ENCODE measurements around the gene PFAS. TPM values are rescaled to one million over a fixed set of nuclear protein-coding genes. Genes with fewer than 3 reads are reported as not detected.
A peak's percentile ranks its signal among the peaks of the same experiment; 100 is the strongest.
"Not testable (repeated sequence)": the region's sequence is repeated elsewhere in the genome, so short reads cannot be mapped to it uniquely, and the experiment has no call there.

The PFAS gene, protein sequence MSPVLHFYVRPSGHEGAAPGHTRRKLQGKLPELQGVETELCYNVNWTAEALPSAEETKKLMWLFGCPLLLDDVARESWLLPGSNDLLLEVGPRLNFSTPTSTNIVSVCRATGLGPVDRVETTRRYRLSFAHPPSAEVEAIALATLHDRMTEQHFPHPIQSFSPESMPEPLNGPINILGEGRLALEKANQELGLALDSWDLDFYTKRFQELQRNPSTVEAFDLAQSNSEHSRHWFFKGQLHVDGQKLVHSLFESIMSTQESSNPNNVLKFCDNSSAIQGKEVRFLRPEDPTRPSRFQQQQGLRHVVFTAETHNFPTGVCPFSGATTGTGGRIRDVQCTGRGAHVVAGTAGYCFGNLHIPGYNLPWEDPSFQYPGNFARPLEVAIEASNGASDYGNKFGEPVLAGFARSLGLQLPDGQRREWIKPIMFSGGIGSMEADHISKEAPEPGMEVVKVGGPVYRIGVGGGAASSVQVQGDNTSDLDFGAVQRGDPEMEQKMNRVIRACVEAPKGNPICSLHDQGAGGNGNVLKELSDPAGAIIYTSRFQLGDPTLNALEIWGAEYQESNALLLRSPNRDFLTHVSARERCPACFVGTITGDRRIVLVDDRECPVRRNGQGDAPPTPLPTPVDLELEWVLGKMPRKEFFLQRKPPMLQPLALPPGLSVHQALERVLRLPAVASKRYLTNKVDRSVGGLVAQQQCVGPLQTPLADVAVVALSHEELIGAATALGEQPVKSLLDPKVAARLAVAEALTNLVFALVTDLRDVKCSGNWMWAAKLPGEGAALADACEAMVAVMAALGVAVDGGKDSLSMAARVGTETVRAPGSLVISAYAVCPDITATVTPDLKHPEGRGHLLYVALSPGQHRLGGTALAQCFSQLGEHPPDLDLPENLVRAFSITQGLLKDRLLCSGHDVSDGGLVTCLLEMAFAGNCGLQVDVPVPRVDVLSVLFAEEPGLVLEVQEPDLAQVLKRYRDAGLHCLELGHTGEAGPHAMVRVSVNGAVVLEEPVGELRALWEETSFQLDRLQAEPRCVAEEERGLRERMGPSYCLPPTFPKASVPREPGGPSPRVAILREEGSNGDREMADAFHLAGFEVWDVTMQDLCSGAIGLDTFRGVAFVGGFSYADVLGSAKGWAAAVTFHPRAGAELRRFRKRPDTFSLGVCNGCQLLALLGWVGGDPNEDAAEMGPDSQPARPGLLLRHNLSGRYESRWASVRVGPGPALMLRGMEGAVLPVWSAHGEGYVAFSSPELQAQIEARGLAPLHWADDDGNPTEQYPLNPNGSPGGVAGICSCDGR (N-terminal part only)
- total RNA-seq, result 18.7 and 34.3 TPM in 2 replicates

DNA sequence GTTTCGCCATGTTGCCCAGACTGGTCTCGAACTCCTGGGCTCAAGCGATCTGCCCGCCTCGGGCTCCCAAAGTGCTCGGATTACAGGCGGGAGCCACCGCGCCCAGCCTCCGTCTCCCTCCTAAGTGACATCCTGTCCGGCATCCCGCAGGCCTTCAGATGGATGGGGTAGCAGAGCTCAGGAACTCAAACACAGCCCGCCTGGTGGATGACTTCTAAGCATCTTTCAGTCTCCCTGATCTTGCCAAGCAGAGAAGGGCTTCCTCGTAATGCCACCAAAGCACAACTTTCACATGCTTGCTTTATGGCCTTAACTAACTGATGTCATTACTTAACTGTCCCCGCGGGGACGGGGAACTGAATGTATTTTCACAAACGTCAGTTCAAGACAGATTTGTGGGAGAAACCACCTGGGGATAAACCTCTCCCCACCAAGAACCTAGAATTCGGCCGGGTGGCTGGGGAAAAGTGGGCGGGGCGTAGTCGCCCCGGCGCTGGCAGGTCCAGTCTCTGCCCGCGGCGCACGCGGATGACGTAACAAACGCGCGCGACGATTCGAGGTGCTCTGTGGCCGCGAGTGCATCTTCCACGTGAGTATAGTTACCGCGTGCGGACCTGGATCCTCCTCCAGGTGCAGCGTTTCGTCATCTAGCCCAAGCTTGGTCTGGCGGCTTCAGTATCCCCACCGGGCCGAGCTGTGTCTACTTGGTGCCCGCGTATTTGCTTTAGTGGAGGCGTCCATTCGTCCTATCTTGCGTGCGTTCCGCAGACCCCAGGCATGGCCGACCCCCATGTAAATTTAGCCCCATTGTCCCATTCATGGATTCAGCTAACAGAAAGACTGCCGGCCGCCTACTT lies at the start of gene PFAS:
PFAS (plus strand) TSS at position 539 of the 857 bp plus-strand sequence. CDS start 4,649 bp downstream, outside the sequence.
- peak; percentile 45 for DNase-seq (ENCODE audit: extremely low read depth, low read depth, low spot score)

DNA sequence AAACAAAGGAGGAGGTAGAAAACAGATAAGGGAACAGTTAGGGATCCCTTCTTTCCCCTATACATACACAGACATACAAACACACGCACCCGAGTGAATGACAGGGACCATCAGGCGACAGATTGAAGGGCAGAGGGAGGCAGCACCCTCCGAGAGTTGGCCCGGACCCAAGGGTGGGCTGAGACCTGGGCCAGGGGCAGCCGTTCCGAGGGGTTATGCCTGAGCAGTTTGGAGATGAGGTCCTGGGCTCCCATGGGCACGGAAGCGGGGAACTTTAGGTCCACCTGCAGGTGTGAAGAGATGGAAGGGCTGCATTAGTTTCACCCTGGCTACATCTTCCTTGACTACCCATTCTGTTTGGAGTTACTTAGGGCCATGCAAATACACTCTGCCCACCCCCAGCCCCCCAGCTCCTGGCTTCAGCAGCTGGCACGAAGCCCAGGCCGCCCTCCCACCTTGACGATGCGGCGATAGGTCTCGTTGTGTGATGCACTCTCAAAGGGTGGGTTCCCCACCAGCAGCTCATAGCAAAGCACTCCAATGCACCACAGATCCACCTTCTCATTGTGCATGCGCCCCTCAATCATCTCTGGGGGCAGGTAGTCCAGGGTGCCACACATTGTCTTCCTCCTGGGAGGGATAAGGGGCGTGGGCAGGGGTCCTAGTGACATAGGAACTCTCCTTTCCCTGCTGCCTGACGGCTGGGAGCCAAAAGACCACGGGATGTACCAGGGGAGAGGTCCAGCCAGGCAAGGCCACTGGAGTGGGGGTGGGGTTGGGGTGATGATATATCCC lies 44.1 kb upstream of the PFAS start:
- DNase-seq (ENCODE audit: extremely low read depth, low read depth, low spot score), result no peak

DNA sequence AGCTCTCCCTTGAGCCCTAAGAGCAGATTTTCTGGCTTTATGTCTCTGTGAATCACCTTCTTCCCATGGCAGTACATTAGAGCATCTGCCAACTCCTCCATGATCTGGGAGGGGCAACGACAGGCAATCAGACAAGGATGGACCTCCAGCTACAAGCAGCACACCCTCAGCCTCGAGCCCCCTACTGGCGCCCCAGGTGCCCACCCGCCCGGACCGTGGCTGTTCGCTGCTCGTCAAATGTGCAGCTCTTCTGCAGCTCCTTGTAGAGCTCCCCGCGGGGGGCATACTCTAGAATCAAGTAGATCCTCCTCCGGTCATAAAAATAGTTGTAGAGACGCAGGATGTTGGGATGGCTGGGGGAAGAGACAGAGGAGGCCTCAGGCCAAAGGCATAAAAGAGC lies 42.6 kb upstream of the PFAS start:
- no peak for DNase-seq (ENCODE audit: extremely low read depth, low read depth, low spot score)

DNA sequence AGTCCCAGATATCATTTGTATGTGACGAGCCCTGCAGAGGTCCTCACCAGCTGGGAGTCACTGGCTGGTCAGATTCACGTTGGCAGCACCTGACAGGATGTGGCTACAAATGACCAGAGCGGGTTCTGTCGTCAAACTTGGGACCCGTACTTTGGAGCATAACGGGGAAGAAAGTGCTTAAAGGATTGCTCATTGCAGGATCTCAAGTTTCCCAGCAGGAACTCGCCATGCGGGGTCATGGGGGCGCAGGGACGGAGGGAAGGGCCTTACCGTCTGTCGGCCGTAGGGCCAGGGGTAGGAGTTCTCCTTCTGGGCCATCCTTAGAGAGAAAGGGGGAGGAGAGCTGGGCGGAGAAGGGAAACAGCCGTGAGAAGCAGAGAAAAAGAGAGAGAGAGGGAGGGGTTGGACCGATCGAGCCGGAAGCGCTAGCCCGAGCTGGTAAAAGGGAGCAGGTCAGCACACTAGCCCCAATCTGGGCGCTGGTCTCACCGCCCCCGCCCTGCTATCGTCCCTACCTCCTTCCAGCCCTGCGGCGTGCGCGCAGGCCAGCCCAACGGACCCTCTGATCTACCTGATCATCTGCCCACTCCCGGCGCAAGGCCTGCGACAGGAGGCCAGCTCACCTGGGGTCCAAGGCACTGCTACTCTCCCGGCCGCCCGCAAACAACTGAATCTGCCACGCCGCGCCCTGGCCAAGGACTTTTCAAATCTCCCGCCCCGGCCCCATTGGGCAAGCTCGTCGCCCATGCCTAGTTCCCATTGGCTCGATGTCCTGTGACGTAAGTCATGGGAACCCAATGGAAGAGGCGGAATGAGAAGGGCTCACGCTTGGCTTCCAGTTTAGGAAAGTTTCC lies 39.0 kb upstream of the PFAS start, which contains the start of gene AURKB:
AURKB (minus strand) TSS at position 669 of the 854 bp plus-strand sequence; CDS start at position 318, 351 bp downstream.
- peak; percentile 91 for DNase-seq (ENCODE audit: extremely low read depth, low read depth, low spot score)

DNA sequence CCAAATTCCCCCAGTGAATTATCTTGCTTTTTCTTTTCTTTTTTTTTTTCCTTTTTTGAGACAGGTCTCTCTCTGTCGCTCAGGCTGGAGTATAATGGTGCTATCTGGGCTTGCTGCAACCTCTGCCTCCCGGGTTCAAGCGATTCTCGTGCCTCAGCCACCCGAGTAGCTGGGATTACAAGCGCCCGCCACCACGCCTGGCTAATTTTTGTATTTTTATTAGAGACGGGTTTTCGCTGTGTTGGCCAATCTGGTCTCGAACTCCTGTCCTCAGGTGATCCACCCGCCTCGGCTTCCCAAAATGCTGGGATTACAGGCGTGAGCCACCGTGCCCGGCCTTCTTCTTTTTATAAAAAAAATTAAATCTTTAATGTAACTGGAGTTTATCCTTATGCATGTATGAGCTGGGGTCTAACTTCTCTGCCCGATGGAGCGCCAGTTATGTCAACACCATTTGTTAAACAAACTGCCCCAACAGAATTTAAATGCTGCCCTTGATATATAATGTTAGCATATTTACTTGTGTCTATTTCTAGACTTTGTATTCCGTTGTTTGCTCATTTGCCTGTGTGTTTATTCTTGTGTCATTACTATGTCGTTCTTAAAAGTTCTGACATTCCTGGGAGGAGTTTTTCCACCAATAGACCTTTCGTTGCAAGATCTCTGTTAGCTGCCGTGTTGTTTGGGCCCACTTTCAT lies 38.2 kb upstream of the PFAS start:
- DNase-seq (ENCODE audit: extremely low read depth, low read depth, low spot score), result no peak

DNA sequence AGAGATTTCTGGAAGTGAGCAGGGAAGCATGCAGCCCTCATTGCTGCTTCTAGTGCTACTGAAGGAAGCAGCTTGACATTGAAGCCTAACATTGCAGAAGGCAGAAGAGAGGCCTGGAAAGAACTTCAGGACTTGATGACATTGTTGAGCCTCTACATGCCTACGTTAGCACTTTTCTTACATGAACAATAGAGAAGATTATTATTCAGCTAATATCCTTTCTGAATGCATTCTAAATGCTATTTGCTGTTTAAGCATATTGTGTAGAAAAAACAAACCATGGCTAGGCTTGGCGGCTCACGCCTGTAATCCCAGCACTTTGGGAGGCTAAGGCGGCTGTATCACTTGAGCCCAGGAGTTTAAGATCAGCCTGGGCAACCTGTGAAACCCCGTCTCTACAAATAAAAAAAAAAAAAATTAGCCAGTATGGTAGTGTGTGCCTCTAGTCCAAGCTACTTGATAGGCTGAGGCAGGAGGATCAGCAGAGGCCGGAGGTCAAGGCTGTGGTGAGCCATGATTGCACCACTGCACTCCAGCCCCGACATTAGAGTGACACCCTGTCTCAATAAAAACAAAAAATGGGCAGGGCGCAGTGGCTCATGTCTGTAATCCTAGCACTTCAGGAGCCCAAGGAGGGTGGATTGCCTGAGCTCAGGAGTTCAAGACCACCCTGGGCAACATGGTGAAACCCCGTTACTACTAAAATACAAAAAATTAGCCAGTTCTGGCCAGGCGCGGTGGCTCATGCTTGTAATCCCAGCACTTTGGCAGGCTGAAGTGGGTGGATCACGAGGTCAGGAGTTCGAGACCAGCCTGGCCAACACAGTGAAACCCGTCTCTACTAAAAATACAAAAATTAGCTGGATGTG lies 36.5 kb upstream of the PFAS start:
- DNase-seq (ENCODE audit: extremely low read depth, low read depth, low spot score), result no peak

DNA sequence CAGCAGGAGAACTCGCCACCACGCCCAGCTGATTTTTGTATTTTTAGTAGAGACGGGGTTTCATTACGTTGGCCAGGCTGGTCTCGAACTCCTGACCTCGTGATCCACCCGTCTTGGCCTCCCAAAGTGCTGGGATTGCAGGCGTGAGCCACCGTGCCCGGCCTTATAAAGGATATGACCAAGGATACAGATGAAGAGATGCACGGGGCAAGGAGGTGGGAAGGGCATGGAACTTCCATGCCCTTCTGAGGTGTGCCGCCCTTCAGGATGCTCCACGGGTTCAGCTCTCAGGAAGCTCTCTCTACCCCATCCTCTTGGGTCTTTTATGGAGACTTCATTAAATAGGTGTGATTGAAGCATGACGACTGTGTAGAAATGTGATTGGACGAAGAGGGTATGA lies 35.1 kb upstream of the PFAS start:
- DNase-seq (ENCODE audit: extremely low read depth, low read depth, low spot score), result not testable (repeated sequence)

DNA sequence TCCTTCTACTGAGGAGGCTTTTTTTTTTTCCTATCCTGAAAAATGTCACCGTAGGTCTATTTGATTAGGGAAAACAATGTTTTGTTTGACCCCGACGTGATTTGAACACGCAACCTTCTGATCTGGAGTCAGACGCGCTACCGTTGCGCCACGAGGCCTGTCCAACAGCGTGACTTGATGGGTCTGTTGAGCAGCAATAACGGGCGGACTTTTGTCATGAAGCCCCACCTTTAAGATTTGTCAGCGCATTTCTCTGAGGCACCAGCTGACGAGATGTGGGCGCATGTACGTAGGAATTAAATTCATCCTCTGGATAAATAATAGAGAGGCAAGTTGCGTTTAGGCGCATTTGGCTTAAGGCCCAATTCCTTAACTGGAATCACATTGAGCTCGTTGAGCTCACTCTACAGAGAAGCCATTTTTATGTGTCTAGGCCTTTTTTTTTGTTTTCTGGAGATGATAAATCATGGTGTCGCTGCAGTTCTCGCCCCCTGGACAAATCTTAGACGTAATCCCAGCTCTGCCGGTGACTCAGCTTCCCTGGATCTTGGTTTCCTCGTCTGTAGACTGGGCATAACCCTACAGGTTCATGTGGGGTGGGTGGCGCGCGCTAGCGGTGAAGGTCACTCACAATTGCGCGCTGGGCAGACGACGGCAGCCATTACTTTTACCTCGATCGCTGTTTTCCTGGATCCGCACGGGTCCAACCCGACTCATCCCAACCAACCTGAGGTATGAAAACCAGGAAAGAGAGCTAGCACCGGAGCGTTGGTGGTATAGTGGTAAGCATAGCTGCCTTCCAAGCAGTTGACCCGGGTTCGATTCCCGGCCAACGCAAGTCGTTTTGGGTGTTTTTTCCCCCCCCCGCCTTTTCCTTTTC lies 28.1 kb upstream of the PFAS start:
- no peak for DNase-seq (ENCODE audit: extremely low read depth, low read depth, low spot score)

DNA sequence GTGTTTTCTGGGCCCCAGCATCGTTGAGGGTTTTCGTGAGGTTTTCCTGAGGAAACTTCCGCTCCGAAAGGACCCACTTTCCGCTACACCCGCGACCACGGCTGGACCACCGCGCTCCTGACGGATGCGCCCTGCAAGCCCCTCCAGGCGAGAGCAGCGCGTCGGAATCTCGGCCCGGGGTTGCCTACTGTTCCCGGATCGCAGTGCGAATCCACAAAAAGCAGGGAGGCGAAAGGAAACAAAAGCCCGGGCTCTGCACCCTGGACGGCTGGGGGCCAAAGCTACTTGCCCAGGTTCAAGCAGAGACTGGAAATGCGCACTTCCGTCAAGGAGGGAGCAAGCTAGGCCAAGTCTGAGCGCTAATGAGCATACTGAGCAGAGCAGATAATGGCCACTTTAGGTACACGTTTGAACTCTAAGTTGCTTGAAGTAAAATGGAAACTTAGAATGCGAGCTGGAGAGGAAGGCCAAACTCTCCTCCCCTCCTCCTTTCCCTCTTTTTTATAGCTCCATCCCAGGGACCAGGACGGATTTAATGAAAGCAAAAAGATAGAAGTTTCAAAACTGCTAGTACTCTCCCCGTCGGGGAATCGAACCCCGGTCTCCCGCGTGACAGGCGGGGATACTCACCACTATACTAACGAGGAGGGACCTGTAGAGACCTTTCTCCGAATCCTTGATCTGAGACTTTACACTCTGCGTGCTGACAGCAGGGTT lies 27.3 kb upstream of the PFAS start:
- no peak for DNase-seq (ENCODE audit: extremely low read depth, low read depth, low spot score)

DNA sequence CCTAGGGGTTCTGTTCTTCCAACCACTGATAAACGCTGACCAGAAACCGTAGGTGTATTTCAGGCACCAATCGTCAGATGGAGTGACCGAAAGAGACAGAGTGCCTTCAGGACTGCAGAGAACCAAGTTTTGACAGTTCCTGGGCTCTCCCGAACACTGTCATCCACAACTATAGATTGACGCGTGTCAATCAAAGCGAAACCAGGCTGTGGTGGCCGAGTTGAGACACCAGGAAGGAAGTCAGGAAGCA lies 26.8 kb upstream of the PFAS start:
- no peak for DNase-seq (ENCODE audit: extremely low read depth, low read depth, low spot score)

DNA sequence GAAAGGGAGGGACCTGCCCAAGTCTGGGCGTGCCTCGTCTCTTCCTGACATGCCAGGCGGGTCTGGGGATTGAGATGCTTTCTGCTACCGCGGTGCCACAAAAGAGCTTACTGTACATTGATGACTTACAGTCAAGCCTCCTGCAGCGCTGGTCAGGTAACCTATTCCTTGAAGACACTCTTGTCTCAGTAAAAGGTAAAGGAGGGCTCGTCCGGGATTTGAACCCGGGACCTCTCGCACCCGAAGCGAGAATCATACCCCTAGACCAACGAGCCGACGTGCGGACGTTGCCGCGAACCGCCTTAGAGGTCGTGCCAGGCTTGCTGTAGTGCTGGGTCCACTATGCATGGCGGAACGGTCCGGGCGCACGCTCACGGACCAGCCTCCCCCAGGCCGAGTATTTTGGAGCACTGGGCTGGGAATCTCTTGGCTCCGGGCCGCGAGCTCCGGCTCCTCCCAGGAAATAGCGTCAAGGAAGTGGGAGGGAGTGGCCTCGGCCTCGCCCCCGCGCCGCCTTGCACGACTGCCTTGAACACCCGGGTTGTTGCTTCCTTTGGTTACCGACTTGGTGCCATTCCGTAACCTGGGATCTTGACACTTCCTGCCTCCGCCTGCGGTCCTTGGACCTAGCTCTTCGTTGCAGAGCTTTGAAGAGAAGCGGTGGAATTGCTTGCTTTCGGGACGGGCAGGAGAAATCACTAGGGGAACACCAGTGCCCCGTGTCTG lies 26.3 kb upstream of the PFAS start:
- DNase-seq (ENCODE audit: extremely low read depth, low read depth, low spot score), result peak; percentile 77

DNA sequence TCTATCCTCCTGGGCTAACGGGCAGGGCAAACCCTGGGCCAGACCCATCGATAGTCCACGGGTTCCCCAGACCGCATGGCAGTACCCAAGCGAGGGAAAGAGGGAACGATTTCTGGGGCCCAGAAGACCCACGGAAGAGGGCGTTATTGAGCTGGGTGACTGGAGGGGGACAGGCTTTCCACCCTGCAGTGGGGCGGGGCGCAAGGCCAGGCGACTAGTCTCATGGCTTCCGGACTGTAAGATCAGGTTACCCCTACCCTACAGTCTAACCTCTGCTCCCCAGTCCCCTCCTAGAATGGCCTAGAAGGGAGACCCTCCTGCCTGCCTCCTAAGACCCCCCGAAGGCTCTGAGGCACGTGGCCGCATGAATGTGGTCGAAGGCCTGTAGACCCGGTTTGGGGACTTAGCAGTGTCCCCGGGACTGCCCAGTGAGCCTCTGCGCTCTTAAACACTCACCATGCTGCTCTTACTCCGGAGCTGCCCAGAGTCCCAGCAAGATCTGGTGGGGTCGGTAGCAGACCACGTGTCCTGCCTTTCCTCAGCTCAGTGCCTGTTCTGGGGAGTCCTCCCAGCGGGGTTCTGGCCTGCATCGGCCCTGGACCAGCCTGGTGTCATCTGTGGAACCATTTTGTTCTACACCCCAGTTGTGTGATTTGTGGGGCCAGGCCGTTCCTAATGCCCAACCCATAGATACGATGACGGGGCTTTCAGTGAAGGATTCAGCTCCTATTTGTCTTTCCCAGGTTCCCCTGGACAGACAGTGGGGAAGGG lies 25.5 kb upstream of the PFAS start:
- DNase-seq (ENCODE audit: extremely low read depth, low read depth, low spot score), result no peak

DNA sequence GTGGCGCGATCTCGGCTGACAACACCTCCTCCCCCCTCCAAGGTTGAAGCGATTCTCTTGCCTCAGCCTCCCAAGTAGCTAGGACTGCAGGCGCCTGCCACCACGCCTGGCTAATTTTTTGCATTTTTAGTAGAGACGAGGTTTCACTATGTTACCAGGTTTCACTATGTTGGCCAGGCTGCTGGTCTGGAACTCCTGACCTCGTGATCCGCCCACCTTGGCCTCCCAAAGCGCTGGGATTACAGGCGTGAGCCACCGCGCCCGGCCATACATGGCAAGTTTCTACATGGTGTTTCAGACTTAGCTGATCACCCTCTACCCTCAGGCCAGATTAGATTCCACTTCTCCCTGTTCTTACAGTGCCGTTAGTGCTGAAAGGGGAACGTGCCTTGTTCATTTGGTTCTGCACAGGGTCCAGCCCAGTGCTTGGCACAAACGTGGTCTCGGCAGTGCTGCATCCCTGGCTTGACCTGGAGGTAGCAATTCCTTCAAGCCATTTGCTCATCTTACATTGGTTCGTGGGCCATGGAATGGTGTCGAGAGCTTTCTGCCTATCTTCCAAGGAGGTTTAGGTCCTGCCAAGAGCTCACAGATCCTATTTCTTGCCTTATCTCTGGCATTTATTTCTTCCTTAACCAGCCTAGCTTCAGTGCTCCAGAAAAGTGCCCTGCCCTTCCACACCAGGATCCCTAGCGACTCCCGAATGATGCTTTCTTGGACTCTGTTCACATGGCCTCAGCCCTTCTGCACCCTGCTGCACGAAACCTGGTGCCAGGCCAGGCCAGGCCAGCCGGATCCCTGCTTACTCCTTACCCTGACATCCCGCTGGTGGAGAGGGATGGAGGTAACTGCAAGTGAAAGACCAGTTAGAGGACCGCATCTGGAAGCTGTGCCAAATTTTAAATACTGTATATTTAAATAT lies 23.9 kb upstream of the PFAS start:
- DNase-seq (ENCODE audit: extremely low read depth, low read depth, low spot score), result no peak

Data from glomerular endothelial cell (primary cell).